Femur (tissue), 1 donor: ENCODE measurements around the gene MBIP.

ENCODE experiments used
- DNase-seq: peaks from one replicate; pipeline ENCODE4 v3.0.0-alpha.2; 2017

MBIP gene

DNA sequence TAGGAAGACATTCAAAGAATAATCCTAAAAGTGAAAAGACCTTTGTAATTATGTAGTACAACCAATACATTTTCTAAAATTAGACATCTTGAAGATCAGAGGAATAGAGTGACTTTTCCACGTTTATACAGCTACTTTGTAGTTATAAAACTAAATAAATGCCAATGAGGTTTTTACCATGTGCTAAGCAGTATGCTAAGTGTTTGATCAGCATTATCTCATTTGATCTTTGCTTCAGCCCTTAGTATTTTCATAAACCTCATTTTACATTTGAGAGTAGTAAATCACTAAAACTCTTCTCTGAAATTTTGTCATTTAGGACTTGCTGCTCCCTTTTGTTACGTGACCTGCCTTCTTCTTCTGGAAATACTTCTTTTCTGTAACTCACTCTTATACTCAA lies 13.6 kb downstream of the MBIP start:
- DNase-seq: no peak

GRCh38 chr14:36304895-36305294 lies 15.5 kb downstream of the MBIP start:
- DNase-seq: no peak

DNA sequence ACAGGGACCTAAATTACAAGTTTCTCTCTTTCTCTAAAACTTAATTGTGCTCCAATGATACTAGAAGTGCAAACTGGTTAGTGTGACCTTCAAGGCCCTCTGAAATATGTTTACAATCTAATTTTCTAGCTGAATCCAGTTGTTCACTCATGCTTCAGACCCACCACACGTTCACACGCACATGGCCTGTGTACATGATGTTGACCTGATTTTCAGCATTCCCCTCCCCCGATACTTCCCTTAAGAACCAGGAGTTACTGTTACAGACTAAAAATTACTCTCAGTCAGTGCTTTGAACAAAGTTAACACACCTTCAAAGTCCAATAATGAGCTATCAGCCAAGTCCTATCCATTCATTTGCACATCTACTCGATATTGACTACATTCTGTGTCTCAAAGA lies 16.5 kb downstream of the MBIP start:
- DNase-seq: no peak

DNA sequence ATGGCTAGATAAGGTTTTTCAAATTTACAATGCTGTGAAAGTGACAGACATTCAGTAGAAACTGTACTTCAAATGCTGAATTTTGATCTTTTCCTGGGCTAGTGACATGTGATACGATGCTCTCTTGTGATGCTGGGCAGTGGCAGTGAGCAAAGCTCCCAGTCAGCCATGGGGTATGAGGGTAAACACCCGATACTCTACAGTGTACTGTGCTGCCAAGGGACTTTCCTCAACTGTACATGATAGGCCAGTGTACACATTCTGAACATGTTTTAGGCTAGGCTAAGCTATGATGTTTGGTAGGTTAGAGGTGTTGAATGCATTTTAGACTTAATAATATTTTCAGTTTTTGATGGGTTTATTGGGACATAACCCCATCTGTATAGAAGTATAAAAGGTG lies 17.6 kb downstream of the MBIP start:
- DNase-seq: no peak

DNA sequence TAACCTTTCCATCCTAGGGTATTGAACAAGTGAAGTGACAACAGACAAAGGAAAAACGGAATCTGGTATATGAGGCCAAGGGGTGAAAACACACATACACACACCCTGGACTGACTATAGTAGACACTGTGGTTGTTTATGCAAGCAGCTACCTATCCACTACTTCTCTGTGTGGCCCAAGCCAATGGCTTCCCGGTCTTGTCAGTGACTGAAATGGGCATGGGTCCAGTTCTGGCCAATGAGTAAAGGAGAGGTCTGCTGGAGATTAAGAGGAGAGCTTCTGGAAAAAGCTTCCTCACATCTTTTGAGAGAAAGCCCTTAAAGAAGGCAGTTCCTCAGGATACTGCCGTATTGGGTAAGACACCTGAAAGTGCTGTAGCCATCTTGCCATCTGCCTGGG lies 19.3 kb downstream of the MBIP start:
- no peak for DNase-seq

- no peak for DNase-seq
Measured at GRCh38 chr14:36300337-36300736, 20.1 kb downstream of the MBIP start.

GRCh38 chr14:36295642-36296627 lies 24.5 kb downstream of the MBIP start:
- DNase-seq: no peak

GRCh38 chr14:36294543-36294942 lies 25.9 kb downstream of the MBIP start:
- no peak for DNase-seq

DNA sequence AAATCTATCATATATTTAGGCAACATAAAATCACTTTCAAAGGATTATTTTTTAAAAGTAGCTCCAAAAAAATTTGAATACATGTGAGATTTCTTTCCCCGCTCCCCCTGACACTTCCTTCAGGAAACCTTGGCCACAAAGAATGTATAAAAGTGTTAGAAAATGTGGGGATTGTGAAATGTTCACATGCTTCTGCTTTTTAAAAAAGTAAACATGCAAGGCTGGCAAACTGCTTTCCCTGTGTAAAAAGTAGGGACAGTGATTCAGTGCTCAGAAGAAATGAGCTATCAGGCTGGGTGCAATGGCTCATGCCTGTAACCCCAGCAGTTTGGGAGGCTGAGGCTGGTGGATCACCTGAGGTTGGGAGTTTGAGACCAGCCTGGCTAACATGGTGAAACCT lies 26.6 kb downstream of the MBIP start:
- DNase-seq: no peak

GRCh38 chr14:36289954-36290353 lies 30.5 kb downstream of the MBIP start:
- no peak for DNase-seq

DNA sequence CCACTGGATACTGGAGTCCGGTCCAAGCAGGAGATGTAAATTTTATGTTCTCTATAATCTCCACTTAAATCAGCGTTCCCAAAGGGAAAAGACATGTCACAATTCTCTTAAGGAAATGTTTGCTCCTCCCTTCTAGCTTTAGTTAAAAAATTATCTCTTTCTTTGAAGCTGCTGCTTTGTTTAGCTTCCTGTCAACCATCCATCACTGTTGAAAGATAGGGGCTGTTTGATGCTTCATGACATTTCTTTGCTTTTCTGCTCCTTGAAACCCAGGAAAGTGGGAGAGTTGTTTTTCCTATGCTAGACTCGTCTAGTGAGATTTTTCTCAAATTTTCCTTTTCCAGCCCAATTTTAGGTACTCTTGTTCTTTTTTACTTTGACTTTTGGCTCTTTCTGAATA lies 31.9 kb downstream of the MBIP start:
- no peak for DNase-seq

DNA sequence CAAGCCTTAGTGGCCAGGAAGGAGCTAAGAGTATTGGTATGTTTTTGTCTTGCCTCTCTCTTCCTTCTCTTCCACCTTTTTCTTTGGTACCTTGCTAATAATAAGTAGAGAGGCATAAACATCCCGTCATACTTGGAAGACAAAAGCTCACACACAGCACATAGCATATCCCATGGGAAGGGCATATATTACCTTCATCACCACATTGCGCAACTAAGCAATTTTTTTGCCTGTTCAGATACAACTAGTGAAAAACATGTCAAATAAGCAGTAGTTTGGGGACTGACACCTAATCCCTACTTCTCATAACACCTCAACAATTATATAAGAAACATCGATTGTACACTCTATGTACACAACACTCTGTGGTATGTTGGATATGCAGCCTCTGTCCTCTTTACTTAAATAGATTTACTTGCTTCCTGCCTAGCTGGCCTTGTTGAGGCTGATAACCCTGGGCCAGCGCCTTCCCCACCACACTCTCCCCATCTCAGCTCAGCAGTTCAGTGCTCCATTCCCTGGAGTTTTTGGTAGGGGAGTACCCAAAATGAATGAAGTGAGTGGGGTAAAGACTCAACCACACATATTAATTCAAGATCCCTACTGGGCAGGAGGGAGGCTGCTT lies 35.4 kb downstream of the MBIP start:
- DNase-seq: no peak

GRCh38 chr14:36281309-36281708 lies 39.1 kb downstream of the MBIP start:
- DNase-seq: no peak

- DNase-seq: no peak
Measured at GRCh38 chr14:36279306-36280190, 40.9 kb downstream of the MBIP start.

GRCh38 chr14:36275741-36276140 lies 44.7 kb downstream of the MBIP start:
- DNase-seq: no peak

- DNase-seq: no peak
Measured at GRCh38 chr14:36271939-36272907, 48.2 kb downstream of the MBIP start.

GRCh38 chr14:36271222-36271621 lies 49.2 kb downstream of the MBIP start:
- DNase-seq: no peak

GRCh38 chr14:36270191-36270590 lies 50.2 kb downstream of the MBIP start:
- no peak for DNase-seq

- DNase-seq: no peak
Measured at GRCh38 chr14:36268121-36268520, 52.3 kb downstream of the MBIP start.

DNA sequence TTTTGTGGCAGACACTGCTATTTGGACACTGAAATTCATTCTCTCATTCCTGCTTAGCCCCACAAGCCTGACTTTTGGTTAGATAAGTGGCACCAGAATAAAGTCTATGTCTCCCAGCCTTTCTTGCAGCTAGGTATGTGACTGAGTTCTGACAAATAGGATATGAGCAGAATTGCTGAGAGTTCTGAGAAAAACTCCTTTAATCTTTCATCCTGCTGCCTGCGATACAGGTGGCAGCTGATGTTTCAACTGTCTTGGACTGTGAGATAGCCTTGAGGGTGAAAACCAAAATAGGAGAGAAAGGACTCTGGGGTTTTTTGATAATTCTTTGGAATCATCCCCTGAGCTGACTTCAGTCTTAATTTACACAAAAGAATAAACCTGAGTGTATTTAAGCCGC lies 55.8 kb downstream of the MBIP start:
- DNase-seq: no peak

GRCh38 chr14:36264107-36264506 lies 56.3 kb downstream of the MBIP start:
- DNase-seq: no peak
